Cerebellar nuclear complex (tissue), 1 donor: ENCODE data around the gene BNIP3.
A peak's percentile ranks its signal among the peaks of the same experiment; 100 is the strongest.

Experiments used
- DNase-seq, 2 experiments: peaks; one replicate each; lab custom pipeline; 2025; lab: John Stamatoyannopoulos, UW

BNIP3 gene

DNA sequence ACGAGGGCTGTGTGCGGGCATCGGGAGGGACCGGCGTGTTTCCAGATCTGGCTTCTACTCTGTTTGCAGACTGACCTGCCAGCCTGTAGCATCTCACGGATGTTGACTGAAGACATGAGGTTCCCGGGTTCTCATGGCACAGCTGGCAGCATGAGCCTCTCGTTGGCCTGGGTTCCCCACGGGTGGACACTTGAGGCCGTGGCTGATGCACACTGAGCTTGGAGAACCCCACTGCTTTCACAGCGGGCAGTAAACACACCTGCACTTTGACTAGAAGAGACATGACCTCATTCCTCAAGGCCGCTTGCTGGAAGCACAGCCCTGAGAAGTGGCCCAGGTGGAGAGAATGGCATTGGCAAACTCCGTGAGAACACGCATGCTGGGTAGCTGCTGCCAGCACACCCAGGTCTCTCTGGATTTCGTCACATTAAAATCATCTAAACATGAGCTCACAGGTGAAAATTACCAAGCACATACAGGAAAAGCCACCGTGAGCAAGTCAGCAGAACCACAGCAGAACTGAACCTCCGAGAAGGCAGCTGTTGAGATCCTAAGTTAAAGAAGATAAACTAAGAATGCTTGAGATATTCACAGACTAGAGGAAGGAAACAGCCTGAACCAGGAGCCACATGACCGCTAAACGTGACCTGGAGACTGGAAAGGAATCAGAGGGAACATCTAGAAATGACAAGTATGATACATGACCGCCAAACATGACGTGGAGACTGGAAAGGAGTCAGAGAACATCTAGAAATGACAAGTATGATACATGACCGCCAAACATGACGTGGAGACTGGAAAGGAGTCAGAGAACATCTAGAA lies 32.5 kb downstream of the BNIP3 start:
- no peak for DNase-seq

DNA sequence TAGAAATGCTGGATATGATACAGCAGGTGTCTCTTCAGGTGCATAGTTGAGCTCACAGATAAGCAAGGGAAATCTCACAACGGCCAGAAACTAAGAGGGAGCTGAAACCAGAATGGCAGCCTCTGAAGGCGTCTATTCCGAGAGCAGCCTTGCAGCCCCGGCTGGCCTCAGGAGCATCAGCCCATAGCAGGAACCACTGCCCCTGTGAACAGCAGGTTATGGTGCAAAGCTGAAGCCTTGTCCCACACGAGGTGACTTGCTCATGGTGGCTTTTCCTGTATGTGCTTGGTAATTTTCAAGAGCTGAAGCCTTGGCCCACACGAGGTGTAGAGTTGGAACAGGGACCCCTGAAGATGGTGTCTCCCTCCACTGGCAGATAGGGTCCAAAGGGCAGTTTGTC lies 33.2 kb downstream of the BNIP3 start:
- no peak for DNase-seq

DNA sequence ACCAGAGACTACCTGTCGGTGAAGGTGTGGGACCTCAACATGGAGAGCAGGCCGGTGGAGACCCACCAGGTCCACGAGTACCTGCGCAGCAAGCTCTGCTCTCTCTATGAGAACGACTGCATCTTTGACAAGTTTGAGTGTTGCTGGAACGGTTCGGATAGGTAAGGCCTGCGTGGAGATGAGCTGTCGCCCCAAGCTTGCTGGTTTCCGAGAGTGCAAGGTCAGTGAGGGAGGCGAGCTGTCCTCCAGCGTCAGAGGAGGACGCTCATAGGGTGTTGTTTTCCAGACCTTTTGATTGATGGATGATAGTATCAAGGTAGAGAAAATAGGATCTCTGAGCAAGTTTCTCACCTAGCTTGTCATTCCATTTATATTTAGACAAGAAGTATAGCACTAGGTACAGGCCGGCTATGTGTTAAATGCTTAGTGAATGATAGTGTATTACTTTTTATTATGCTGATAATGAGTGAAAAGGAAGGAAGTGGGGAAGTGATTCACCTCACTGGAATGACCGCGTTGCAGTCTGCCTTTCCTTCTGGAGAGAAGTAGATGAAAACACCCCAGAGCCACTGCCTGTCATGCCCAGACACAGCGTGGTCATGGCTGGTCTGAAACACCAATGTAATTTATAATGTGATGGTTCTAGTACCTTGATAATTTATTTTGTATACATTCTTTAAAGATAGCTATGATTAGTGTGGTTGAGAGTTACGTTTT lies 33.9 kb downstream of the BNIP3 start:
- no peak for DNase-seq

DNA sequence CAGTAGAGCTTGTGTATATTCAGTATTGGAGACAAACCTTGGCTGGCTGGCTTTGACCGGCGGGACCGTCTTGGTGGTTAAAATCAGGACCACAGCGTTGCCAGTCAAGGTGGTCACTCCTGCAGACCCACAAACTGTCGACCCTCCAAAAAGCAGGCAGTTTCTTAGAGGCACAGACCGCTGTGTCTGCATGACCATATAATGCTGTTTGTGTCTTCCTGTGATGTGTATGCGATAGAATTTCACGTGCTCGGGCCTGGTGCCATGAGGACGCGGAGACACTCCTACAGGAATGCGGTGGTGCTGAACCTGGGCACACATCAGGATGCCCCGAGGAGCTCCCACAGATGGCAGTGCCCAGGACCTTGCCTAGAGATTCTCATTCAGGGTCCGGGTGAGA lies 34.8 kb downstream of the BNIP3 start:
- no peak for DNase-seq

DNA sequence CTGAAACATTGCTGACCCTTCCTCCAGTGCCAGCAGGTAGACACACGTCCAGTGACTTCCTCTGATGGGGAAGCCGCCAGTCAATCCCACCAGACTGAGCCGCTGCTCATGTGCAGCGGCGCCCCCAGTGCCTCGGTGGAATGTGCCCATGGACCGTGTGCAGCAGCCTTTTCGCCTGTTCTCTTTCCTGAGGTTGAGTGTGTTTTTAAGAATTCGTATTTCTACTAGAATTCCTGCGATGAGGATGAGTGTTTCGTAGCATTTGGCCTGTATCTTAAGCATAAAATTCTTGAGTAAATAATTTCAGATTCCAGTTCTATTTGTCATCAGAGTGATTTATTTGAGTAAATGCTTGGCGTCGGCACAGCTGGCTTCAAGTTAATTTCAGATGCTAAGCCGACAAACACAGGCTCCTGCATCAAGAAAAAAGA lies 35.4 kb downstream of the BNIP3 start:
- DNase-seq, result no peak

DNA sequence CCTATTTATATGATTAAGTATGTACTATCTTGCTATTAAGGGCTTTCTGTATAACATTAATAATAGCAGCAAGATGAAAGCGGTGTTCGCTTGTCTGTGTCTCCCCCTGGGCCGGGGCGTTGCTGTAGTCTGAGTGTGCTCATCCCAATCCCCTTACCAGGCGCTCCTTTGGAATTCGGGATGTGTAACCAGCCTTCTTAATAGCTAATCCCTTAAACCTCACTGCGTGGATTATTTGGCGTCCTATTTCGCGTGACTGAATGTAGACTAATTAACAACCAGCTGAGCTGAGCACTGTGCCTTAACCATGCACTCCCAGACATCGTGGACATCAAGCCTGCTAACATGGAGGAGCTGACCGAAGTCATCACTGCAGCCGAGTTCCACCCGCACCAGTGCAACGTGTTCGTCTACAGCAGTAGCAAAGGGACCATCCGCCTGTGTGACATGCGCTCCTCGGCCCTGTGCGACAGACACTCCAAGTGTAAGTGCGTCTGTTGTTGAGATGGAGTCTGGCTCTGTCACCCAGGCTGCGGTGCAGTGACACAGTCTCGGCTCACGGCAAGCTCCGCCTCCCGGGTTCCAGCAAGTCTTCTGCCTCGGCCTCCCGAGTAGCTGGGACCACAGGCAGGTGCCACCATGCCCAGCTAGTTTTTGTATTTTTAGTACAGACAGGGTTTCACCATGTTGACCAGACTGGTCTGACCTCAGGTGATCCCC lies 36.6 kb downstream of the BNIP3 start:
- no peak for DNase-seq

DNA sequence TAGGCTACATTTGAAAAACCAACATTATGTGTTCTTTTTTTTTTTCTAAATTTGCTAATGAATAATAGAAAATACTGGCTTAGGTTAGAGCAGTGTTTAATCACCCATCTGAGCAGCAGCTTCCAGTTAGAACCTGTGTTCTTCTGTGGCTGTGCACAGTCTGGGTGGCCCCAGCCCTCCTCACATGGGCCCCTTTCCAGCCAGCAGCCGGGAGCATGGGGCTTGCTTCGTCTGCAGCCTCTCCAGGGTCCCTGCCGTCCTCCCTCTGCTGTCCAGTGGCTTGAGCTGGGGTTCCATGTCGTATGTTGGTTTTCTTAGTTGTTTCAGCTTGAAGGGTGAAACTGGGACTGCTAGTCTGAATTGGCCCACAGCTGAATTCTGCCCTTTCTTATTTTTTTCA lies 37.3 kb downstream of the BNIP3 start:
- no peak for DNase-seq

DNA sequence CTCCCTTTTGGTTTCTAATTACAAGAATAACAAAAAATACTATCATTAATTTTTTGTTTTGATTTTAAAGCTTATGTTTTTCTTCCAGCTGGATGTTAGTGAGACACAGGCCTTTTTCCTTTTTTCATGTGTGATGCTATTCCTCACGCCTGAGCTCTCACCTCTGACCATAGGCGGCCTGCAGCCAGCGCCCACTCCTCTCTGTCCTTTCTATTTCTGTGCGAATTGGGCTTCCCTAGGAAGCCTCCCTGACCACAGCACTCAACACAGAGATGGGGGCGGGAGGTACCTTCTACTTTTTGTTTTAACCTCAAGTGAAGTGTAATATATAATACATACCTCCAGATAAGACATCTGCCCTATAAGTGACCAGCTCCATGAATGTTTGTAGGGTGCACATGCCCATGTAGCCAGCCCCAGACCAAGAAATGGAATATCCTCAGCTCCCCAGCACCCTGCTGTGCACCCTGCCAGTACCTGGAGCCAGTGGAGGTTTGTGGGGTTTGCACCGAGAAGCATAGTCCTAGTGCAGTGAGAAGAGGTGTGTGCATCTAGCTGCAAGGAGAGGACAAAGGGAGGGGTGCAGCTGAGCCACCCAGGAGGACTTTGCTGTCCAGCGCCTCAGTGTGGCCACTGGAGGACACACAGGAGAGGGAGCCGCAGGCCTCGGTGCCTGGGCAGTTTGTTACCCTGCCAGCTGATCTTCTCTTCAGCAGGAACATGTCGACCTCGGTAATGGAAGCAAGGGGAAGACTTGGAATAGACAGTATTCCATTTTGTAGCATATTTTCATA lies 38.5 kb downstream of the BNIP3 start:
- DNase-seq, result no peak

DNA sequence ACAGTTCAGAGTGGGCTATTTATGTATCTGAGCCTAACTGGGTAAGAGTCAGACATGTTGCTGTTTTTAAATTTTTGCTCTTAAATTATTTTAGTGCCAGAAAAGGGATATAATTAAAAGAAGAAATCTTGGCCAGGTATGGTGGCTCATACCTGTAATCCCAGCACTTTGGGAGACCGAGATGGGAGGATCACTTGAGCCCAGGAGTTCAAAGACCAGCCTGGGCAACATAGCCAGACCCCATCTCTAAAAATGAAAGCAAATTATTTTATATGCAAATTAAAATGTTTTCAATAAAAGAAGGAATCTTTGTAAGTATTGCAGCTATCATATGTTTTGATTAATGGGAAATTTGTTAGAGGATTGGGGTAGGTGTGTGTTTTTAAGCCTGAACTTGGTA lies 39.3 kb downstream of the BNIP3 start:
- DNase-seq, result no peak

DNA sequence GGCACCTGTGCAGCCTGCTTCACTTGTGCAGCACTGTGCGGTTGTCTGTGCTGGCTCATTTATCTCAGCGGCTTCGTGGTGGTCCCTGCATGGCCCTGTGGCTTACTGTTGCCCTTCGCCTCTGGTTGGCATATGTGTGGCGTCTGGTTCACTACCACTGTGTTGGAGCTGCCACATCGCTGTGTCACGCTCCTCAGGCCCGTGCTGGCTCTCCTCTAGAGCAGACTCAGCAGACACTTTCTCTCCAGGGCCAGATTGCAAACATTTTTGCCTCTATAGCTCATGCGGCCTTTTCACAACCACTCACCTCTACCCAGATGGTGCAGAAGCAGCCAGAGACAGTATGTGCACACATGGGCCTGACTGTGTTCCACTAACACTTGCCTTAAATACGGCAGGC lies 43.0 kb downstream of the BNIP3 start:
- no peak for DNase-seq

DNA sequence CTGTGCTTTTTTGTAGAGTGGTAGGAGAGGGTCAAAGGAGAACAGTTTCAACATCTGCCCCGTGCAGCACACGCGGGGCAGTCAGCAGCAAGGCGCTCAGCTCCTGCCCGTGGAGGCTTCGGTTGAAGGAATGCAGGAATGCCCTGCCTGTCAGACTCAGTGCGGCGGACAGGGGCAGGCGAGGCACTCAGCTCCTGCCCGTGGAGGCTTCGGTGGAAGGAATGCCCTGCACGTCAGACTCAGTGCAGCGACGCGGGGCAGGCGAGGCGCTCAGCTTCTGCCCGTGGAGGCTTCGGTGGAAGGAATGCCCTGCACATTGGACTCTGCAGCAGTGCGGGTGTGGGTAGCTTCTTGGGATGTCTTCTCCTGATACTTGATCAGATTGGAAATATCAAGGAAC lies 43.9 kb downstream of the BNIP3 start:
- DNase-seq, result no peak

DNA sequence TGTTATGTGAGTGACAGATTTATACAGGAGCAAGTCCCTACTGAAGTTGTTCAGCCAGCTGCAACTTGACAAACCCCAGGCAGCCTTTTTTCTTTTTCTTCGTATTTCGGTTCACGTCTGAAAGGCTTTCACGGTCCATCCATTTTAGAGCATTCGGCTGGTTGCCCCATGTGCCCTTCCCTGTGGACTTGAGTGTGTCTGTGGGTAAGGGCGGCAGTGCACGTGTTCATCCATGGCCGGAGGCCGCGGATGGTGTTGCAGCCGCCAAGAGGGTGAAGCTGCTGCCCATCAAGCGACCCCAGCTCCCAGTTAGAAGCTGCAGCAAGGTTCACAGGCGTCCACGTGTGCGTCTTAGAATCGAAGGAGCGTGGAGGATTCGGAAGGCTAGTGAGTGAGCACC lies 45.0 kb downstream of the BNIP3 start:
- DNase-seq, result no peak

DNA sequence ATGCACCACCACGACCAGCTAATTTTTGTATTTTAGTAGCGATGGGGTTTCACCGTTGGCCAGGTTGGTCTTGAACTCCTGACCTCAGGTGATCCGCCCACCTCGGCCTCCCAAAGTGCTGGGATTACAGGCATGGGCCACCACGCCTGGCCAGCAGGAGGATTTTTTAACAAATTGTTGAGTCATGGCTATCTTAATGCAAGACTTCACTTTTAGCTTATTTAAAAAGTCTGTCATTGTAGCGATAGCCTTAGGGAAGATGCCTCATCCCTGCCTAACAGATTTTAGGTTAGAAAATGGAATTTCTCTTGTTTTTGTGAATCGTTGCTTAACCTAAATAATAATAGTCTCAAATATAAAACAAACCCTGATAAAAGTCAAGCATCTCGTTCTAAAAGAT lies 45.4 kb downstream of the BNIP3 start:
- no peak for DNase-seq

DNA sequence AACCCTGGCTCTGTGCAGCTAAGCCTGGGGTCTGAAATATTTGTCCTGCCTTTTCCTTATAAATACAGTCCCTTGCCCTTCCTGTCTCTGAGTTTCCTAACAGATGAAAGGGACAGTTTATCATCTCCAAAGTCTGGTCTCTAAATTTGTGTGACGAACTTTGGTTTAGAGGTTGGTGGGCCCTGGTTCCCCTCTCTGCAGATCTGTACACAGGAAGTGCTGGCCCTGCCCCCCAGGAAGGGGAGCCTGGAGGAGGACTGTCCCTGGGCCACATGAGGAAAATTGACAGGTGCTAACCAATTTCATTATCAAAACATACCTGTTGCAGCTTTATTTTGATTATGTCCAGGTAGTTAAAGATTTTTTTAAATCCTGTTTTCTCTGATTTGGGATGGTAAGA lies 46.5 kb downstream of the BNIP3 start:
- DNase-seq, result no peak

DNA sequence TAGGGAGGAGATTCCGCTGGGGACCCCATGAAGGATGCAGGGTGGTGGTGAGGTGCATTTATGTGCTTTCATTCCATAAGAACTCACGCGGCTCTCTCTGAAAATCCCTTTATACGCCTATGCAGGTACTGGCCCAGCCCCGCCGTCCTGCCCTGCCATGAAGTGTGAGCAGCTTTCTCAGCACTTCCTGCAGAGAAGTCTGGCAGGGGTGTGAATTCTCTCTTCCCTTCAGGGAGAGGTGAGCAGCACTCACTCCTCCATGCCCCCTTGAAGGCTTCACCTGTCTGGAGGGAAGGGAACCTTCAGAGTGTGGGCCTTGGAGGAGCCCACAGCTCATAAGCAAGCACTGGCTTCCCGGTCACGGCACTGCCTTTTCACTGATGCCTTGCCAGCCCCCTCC lies 47.0 kb downstream of the BNIP3 start:
- DNase-seq, result no peak

DNA sequence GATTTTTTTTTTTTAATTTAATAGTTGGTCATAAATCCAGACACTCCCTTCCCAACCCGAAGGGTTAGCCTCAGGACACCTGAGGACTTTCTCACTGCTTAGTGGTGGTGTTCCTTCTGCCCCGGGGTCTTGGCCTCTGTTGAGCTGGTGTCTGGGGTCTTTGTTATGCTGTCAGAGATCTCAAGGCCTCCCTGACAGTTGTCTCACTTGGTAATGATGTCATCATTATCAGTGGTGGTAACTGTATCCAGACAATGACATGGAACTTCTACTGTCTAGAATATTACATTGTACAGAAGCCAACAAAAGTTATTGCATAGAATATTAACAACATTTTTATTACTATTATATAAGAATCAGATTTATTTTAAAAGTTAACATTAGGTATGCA lies 48.0 kb downstream of the BNIP3 start:
- no peak for DNase-seq

DNA sequence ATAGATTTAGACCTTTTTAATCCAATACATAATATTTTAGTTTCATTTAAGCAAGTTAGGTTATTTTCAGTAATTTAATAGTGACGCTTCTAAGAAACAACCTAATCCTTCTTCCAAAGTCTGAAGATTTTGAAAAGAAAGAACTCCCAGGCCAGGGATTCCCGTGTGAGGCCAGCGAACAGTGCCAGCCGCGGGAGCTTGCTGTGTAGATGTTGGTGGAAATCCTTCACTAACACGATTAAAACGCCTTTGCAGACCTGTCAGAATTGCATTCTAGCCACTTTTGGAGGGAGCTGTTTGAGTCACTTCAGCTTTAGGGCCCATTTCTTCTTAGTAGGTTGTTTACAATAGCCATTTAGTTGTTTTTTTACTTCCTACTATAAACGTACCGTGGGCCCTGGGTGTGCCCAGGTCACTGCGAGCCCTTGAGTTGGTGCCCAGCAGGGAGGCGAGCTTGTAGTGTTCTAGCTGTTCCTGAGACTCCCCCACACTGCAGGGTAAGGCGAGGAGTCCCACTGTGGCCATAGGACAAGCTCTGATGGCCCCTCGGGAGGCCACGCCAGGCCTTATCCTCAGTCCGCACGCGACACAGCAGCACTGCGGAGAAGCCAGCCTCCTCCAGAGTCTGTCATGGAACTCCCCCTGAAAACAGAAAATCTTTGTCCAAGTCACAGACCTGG lies 48.6 kb downstream of the BNIP3 start:
- no peak for DNase-seq

DNA sequence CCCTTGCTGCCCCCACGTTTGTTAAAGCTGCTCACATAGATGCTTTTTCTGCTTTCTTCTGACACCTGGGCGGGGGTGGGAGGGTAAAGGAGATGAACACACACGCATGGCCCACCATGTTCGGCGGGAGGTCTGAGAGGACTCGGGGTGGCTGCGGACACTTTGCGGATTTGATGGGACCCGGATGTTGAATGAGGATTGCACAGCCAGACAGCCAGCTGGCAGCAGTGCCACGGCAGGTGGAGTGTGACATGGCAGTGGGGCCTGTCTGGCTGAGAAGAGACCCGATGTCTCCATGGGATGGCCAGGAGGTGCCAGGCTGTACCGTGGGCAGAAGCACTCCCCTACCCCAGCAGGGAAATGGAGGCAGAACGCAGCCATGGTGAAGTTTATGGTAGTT lies 49.7 kb downstream of the BNIP3 start:
- peak in 1 of 2 experiments; percentile 47 for DNase-seq

DNA sequence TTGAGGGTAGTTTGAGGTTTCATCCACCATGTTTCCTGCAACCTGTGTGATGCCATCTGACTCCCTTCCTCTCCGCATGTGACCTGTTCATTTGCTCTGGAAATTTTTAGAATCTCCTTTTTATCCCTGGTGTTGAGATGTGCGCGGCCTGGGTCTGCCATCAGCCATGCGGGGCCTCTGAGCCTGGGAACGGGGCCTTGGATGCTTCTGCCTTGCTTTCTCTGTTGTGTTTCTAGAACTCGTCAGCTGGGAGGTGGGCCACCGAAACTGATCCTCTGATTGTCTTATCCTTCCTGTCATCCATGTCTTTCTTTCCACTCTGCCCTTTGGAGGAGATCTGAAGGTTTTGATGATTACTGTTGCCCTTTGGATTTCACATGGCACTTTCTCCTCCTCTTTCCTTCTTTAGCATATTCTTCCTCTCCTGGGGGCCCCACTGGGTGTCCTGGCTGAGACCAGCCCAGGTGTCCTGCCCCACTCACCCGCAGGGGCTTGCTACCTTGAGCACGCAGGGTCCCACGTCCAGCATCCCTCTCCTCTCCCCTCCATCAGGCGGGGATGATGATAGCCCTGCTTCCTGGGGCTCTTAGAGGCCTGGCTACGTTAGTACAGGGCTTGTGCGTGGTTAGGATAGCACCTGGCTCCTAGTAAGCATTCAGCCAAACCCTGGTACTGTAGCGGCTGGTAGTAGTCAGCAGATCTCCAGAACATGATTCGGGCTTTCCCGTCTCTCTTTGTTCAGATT lies 51.0 kb downstream of the BNIP3 start:
- no peak for DNase-seq

DNA sequence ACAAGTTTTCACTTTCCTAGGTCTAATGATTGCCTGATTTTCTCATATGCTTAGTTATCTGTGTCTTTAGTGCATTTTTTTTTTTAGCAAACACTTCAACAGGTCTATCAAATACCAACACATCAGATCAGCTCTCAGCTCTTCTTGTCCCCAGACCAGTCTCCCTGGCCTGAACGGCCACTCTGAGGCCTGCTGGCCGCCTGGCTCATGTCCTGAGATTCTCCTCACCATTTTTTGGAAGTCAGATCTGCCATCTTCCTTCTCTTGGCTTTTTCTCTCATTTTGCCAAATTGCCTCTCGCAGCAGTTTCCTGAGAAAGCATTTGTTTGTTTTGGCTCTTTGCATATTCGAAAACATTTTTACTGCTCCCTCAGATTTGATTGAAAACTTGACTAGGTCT lies 51.6 kb downstream of the BNIP3 start:
- no peak for DNase-seq
